Fibroblast of skin of right quadriceps (primary cell): ENCODE data around the gene EEA1.
"Not testable (repeated sequence)": the region's sequence is repeated elsewhere in the genome, so short reads cannot be mapped to it uniquely, and the experiment has no call there.

ENCODE experiments used
- DNase-seq: peaks from one replicate; pipeline ENCODE4 v3.0.0-alpha.2; 2013

EEA1 gene

GRCh38 chr12:92794814-92795213 lies 134.3 kb downstream of the EEA1 start:
- DNase-seq: no peak

GRCh38 chr12:92794356-92794755 lies 134.7 kb downstream of the EEA1 start:
- not testable (repeated sequence) for DNase-seq

GRCh38 chr12:92786045-92786444 lies 143.1 kb downstream of the EEA1 start:
- DNase-seq: peak; percentile 21

- no peak for DNase-seq
Observed at GRCh38 chr12:92785563-92785950, 143.5 kb downstream of the EEA1 start.

- peak; percentile 70 for DNase-seq
Observed at GRCh38 chr12:92784797-92785562, 144.1 kb downstream of the EEA1 start.

- peak; percentile 38 for DNase-seq
Observed at GRCh38 chr12:92784356-92784755, 144.7 kb downstream of the EEA1 start.

GRCh38 chr12:92779902-92780301 lies 149.2 kb downstream of the EEA1 start:
- no peak for DNase-seq

GRCh38 chr12:92778525-92778924 lies 150.6 kb downstream of the EEA1 start:
- no peak for DNase-seq

GRCh38 chr12:92775416-92775815 lies 153.7 kb downstream of the EEA1 start:
- DNase-seq: no peak

- no peak for DNase-seq
Observed at GRCh38 chr12:92771001-92771400, 158.1 kb downstream of the EEA1 start.

GRCh38 chr12:92769124-92769901 lies 159.8 kb downstream of the EEA1 start:
- DNase-seq: peak; percentile 11

- no peak for DNase-seq
Observed at GRCh38 chr12:92765871-92766270, 163.2 kb downstream of the EEA1 start.

GRCh38 chr12:92764831-92765230 lies 164.3 kb downstream of the EEA1 start:
- DNase-seq: peak; percentile 9

- no peak for DNase-seq
Observed at GRCh38 chr12:92762773-92763172, 166.3 kb downstream of the EEA1 start.

- peak; percentile 94 for DNase-seq
Observed at GRCh38 chr12:92759634-92760268, 169.3 kb downstream of the EEA1 start.

- DNase-seq: no peak
Observed at GRCh38 chr12:92757597-92758121, 171.4 kb downstream of the EEA1 start.

GRCh38 chr12:92756898-92757596 lies 172.0 kb downstream of the EEA1 start:
- no peak for DNase-seq

- no peak for DNase-seq
Observed at GRCh38 chr12:92753976-92754885, 174.9 kb downstream of the EEA1 start.

- DNase-seq: not testable (repeated sequence)
Observed at GRCh38 chr12:92749691-92750090, 179.4 kb downstream of the EEA1 start.

- no peak for DNase-seq
Observed at GRCh38 chr12:92747151-92747550, 181.9 kb downstream of the EEA1 start.

- peak; percentile 92 for DNase-seq
Observed at GRCh38 chr12:92745856-92746550, 183.1 kb downstream of the EEA1 start.
